Stimulated activated CD8-positive, alpha-beta memory T cell treated with anti-CD3 and anti-CD28 coated beads, Interleukin-7, amount 100 ng/mL, for 48 hours (primary cell): ENCODE data around the gene METTL9.
A peak's percentile ranks its signal among the peaks of the same experiment; 100 is the strongest.
"Not testable (repeated sequence)": the region's sequence is repeated elsewhere in the genome, so short reads cannot be mapped to it uniquely, and the experiment has no call there.

Experiments
- DNase-seq, 2 donors: peaks; one replicate each; pipeline ENCODE4 v3.0.0-alpha.2; 2020; ENCODE audit warnings: low read depth in 1 of 2; ENCODE audit errors: extremely low read depth in 1 of 2

Gene METTL9

DNA sequence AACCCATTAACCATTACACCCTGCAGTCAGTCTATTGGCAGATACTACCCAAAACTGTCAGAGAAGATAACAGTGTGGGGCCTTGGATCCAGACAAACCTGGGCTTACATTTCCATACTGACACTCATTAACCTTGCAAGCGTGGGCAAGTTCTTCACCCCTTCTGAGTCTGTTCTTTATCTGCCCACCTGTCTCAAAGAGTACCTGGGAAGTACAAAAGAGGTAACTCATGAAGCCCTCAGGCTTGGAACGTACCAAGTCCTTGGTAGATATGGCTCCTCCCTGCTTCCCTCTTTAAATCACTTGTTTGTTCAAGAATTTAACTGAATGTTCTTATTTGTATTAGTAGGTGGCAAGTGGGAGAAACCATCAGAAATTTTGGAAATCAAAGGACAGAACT, 55.5 kb downstream of the METTL9 start:
- no peak for DNase-seq

DNA sequence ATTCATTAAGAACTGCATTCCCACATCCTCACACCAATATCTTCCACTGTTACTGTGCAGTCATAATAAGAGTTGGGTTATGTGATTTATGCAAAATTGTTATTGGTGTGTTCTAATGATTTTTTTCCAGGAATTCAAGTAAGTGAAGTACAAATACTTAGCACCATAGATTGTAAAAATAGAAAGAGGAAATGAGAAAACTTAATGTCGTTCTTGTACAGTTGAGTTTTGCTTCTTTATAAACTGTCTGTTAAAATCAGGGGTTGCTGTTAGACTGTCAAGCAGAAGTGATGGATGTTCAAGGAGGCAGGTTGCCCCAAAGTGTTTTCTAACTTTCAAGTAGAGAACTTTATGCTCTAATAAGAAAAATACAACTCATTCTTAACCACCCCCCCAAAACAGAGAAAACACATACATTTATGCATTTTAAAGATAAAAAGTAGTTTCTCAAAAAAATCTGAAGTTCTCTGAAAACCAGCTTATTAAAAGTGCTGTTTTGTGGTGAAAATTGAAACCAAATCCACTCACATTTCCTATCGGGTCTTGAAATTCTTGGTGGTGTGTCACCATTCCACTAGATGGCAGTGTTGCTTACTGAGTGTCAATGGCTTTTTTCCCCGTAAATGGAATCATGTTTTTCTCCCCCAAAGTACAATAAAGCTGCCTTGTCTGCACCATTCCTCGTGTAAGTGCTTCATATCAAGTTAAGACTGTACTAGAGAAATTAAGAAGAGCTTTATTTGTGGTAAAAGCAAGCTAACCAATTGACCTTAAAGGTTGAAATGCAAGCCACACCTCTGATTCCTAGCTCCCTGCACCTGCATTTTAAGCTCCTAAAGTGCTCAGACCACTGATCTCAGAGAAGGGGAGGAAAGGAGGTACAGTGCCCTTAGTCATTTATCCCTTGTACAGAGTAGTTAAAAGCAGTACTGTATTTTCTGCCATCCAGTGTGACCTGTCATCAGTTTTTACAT, 57.7 kb downstream of the METTL9 start:
- peak in 1 of 2 donors; percentile 12 for DNase-seq

DNA sequence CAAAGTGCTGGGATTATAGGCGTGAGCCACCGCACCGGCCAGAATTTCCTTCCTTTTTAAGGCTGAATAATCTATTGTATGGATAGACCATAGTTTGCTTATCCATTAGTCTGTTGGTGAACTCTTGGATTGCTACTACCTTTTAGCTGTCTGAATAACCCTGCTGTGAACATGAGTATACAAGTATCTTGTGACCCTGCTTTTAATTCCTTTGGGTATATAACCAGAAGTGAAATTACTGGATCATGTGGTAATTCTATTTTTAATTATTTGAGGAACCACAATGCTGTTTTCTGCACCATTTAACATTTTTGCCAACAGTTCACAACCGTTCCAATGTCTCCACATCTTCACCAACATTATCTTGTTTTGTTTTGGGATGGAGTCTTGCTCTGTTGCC, 59.7 kb downstream of the METTL9 start:
- DNase-seq = no peak

DNA sequence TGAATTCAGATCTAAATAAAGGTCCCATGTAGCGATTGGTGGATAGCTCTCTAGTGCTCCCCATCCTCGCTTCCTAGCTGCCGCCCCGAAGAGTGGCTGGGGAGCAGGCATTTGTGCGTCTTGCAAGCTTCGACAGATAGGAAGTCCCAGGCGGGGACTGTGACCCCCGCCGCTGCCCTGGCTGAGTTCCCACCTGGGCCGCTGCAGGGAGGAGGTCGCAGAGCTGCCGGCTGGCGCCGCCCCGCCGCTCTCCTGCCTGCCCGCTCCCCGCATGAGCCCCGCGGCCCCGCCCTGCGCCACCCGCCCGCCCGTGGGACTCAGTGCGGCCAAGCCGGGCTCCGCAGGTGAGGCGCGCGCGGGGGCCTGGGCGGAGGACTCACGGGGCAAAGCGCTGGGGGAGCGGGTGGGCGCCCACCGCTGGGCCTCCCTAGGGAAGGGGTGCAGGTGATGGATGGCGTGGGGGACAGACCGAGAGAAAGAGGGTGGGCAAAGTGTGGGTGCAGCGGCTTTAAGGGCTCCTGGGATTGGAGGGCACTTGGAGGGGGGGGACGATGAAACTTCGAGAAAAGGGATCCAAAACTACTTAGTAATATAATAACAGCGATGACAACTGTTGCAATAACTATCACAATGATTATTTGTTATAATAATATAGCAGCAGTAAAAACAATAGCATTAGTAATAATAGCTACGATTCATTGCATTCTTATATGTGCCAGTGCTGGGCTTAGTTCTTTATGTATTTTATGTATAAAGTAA, 64.7 kb downstream of the METTL9 start, which contains the start of gene OTOA:
TSS of gene OTOA (plus strand) at position 80 of the 759 bp plus-strand sequence. CDS start 14,547 bp downstream, outside the sequence.
- DNase-seq = no peak

DNA sequence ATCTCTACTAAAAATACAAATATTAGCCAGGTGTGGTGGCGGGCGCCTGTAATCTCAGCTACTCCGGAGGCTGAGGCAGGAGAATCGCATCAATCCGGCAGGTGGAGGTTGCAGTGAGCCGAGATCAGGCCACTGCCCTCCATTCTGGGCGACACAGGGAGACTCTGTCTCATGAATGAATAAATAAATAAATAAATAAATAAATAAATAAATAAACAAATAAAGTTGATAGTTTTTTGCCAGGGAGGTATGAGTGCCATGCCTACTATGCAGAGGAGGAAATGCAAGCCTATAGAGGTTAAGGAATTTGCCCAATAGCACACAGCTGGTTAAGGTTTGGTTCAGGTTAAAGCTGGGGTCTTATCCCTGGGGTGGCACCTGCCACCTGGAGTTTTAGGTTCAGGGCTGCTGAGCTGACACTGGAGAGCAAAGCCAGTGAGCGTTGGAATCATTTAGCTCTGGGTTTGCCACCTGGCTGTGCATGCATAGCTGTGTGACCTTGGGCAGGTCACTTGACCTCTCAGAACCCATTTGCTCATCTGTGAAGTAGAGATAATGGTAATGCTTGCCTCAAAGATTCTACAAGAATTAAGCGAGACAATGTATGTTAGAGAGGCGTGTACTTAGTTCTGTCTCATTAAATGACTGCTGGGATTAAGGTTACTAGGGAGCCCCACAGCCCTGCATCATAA, 65.6 kb downstream of the METTL9 start:
- DNase-seq = no peak

DNA sequence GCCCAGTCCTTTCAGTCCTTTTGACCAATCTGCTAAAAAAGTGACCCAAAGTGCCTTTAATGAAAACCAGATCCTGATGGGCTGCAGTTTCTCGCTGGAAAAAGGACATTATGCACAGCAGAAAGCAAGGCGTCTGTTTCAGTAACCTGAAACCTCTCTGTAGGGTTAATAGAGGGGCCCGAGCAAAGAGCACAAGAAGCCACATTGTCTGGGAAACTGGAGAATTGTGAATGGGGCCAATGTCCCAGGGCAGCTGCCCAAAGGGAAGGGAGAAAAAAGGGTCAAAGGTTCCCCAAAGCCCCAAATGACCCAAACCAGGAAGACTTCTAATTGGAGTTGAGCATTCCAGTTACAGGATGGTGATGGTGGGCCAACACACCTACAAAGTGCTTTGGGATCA, 67.4 kb downstream of the METTL9 start:
- no peak for DNase-seq

DNA sequence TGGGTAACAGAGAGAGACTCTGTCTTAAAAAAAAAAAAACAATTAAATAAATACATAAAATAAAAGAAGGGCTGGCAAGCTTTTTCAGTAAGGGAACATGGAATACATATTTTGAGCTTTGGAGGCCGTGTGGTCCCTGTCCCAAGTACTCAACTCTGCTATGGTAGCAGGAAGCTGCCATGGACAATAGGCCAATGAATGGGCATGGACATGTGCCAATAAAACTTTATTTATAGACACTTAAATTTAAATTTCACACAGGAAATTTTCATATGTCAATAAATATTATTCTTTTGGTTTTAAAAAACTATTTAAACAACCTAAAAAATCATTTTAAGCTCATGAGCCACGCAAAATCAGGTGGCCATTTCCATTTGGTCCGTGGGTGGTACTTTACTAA, 68.2 kb downstream of the METTL9 start:
- no peak for DNase-seq

DNA sequence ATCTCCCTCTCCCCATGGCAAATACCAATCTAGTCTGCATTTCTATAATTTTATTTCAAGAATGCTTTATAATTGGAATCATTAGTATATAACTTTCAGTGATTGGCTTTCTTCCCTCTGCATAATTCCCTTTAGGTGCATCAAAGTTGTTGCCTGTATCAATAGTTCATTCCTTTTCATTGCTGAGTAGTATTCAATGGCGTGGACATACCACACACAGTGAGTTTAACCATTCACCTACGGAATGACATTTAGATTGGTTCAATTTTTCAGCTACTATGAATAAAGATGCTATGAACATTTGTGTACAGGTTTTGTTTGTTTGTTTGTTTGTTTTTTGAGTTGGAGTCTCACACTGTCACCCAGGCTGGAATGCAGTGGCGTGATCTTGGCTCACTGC, 74.1 kb downstream of the METTL9 start:
- DNase-seq = no peak

DNA sequence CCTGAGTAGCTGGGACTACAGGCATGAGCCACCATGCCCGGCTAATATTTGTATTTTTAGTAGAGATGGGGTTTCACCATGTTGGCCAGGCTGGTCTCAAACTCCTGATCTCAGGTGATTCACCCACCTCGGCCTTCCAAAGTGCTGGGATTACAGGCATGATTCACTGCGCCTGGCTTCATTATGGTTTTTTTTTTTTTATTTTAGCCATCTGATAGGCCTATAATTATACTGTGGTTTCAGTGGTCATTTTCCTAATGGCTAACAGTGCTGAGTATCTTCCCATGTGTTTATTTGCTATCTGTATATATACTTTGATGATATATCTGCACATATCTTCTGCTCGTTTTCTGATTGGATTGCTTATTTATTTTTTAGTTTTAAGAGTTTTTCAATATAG, 75.1 kb downstream of the METTL9 start:
- not testable (repeated sequence) for DNase-seq

DNA sequence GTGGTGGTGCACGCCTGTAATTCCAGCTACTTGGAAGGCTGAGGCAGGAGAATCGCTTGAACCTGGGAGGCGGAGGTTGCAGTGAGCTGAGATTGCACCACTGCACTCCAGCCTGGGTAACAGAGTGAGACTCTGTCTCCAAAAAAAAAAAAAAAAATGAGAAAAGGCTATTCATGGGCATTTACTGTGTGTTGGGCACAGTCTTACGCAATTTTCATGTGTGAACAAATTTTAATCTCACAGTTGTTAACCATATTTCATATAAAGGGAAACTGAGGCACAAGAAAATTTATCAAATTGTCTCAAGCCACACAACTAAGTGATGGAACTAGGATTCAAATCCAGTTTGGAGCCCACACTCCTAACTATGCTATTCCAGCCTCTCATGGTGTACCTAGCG, 81.3 kb downstream of the METTL9 start:
- DNase-seq = not testable (repeated sequence)

DNA sequence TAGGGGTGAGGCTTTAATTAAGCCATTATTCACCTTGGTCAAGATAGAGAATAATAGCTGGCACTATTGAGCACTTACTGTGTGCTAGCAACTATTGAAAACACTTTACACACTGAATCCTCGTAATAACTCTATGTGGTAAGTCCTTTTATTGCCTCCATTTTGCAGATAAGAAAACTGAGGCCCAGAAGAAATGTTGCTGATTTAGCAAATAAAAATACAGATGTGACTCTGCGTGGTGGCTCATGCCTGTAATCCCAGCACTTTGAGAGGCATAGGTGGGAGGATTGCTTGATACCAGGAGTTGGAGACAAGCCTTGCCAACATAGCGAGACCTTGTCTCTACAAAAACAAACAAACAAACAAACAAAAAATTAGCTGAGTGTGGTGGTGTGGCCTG, 83.8 kb downstream of the METTL9 start:
- DNase-seq = no peak

DNA sequence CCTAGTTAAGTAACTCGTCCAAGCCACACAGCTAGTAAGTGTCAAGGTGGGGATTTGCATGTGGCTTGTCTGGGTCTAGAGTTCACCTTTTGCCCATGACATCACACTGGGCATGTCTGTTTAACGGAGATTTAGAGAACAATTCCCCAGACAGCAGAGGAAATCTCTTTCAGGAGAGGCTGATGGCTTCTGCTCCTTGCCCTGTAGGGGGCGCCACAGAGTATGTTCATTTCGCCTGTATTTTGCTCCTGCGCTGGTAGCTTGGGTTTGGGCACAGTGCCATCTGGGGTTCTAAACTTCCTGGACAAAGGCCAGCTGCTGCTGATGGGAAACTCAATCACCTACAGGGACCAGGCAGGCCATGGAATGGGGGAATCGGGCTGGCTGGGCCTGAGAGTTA, 84.8 kb downstream of the METTL9 start:
- peak in 1 of 2 donors; percentile 13 for DNase-seq

DNA sequence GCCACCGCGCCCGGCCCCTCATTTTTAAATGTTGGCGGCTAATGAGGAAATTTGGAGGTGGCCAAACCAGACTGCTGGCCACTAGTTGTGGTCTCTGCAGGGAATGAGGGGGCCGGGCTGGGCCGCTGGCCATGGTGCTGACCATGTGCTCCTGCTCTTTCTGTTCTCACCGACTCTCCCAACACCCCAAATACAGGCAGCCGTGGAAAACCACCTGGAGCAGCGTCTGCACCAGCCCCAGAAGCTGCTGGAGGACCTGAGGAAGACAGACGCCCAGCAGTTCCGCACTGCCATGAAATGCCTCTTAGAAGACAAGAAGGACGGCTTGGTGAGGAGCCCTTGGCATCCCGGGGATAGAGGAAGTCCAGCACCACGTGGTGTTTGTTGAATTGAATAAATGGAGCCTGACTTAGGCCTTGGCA, 85.7 kb downstream of the METTL9 start:
- no peak for DNase-seq

DNA sequence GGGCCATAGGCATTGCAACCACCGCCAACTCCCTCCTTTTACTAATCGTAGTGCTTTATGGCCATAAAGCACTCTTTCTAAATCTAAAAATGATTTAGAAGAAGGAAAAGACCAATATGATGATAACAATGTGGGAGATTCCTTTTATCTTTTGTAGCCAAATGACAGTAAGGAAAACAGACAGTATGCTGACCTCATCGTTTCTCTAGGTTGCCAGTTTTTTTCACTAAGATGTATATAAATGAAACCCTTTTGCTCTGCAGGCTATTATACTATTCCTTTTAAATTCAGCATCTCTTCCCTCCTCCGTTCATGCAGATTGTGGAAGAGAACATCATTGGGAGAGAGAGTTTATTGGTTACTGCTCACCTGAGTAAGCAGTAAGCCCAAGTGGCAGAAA, 89.7 kb downstream of the METTL9 start:
- no peak for DNase-seq

DNA sequence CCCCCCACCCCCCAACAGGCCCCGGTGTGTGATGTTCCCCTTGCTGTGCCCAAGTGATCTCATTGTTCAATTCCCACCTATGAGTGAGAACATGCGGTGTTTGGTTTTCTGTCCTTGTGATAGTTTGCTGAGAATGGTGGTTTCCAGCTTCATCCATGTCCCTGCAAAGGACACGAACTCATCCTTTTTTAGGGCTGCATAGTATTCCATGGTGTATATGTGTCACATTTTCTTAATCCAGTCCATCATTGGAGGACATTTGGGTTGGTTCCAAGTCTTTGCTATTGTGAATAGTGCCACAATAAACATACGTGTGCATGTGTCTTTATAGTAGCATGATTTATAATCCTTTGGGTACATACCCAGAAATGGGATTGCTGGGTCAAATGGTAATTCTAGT, 91.6 kb downstream of the METTL9 start:
- DNase-seq = not testable (repeated sequence)

DNA sequence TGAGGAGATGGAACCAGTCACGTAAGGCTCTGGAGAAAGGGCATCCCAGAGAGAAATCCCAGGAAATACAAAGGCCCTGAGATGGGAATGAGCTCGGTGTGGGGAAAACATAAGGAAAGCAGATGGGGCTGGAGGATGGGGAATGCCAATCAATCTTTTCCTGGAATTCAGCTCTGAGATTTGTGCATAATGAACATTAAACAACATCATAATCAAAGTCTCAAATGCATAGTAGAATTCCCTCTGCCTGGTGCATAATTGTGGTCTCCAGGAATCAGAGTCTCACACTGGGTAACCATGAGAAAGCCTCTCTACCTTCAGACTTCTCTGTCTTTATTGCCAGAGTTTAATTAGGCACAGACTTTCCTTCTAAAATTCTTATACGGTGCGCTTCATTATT, 95.2 kb downstream of the METTL9 start:
- DNase-seq = no peak

DNA sequence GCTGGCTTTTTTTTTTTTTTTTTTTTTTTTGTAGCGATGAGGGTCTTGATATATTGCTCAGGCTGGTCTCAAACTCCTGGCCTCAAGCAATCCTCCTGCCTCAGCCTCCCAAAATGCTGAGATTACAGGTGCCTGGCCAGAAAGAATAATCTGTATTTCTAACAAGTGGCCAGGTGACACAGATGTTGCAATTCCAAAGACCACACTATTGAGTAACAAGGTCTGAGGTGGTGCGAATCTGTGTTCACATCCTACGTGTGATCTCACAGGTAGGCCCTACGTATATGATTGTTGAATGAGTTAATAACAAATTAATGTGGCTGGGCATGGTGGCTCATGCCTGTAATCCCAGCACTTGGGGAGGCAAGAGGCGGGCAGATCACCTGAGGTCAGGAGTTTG, 97.7 kb downstream of the METTL9 start:
- DNase-seq = no peak

DNA sequence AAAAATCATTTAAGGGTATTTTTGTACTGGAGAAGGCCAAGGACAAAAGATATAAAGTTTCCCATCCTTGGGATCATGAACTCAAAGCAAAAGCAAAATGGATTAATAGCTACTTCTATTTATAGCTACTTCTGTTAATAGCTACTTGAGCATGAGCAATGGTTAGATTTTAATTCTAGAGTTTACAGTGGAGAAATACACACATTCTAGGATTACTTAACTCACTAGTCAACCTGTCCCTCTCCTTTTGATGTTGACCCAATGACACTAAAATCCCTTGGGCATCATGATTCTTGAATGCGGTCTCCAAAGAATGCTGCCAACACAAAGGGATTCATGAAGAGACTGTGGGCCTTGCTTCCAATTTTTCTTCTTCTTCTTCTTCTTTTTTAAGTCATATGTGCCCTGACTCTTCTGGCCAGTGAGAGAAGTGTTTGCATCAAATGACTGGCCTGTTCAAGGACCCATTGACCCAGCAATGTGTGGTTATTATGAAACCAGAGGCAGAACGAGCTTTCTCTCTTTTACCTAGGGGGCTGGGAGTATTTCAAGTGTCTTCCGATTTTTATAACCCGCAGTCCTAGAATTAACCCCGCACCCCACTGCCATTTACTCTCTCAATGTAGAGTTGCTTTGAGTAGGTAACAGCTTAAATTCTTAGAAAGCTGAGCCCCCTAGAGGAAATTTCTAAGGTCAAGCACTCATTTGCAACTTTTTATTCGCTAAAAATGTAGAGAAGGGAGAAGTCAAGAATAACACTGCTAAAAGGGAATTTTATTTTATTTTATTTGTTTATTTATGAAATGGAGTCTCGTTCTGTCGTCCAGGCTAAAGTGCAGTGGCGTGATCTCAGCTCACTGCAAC, 99.0 kb downstream of the METTL9 start:
- DNase-seq = no peak

DNA sequence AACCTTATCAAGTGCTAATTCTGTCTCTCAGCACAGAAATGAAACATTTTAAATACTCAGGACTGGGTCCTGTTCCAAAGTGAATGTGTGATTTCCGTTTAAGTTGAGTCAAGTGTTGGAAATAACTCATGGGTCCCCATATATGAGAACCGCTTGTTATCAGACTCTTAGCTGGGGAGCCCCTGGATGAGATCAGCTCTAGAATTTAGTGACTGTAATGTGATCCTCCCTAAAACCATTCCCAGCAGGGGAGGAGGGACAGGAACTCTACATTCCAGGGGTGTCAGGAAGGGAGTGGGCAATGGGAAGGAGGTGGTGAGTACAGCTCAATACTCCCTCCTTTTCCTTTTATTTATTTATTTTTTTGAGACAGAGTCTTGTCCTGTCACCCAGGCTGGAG, 101.9 kb downstream of the METTL9 start:
- no peak for DNase-seq

DNA sequence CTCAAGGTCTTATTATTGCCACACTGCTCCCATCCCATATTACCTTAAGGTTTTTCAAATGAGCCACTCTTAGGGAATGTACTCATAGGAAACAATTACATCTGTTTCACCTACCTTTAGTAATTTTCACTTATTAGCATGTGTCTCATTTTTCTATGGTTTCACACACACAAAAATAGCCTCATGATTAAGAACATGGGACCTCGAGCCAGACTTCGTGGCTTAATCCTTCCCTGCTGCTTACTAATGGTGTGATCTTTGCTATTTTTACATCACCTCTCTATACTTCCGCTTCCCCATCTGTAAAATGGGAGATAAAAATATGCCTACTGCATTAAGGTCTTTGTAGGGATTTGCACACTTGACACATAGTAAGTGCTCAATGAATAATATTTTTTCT, 102.9 kb downstream of the METTL9 start:
- no peak for DNase-seq
